Right renal pelvis (tissue), 4 donors: ENCODE data around the gene TMC3. TPM values are rescaled to one million over a fixed set of nuclear protein-coding genes. Genes with fewer than 3 reads are reported as not detected.

Experiments used
- DNase-seq, 4 donors: peaks; one replicate each; pipeline ENCODE4 v3.0.0-alpha.2; 2013; ENCODE audit warnings: low read depth in 4 of 4, low spot score in 3 of 4, missing footprints in 1 of 4
- polyA plus RNA-seq, 4 donors: library from polyadenylated mRNA; unstranded; fragments of 120-200 nt; gene quantifications; one replicate each; pipeline ENCODE4 v1.2.1, GENCODE V29; 2013; ENCODE audit not compliant: insufficient read length in 4 of 4

TMC3 gene
- polyA plus RNA-seq, 4 donors: 0.10 to 0.20 (median 0.13) TPM

DNA sequence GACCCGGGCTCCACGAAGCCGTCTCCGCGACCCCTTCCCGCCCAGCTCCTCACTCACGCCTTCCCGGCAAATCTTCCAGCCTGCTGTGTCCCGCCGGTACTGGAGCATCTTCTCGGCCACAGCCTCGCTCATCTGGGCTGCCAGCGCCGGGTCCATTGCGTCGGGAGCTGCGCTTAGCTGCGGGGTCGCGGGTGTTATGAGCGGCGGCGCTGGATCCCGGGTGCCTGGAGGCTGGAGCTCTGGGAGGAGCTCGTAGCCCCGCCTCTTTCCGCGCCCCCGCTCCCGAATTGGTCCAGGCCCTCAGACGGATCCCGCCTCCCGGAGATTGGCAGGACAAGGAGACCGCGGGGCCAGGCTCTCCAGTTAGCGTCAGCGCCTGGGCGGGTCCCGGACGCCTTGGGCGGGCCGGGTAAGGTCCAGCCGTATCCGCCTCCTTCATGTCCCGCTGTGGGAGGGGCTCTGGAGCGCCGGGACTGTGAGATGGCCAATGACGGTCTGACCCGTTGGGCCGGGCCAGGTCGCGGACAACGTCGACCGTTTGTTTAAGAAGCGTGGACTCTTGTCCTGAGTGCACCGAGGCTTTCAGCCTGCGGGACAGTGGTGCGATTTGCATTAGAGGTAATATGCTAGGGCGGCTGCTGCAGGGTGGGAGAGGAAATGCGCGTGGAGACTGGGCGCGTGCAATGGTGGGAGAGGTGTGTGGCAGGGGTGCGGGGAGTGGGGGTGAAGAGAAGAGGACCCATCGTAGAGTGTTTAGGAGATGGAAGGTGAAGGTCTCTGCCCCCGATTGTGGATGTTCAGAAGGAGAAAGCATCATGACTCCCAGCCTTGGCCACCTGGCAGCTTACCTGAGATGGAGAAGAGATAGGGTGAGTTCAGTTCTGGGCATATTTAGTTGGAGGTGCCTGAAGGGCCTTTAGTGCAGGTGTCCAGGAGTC lies 49.8 kb downstream of the TMC3 start, which contains the start of gene STARD5:
TSS of gene STARD5 (minus strand) at position 198 of the 938 bp plus-strand sequence. CDS start at position 156, 42 bp downstream.
- DNase-seq: peak; percentile 89 to 97 (median 94)

DNA sequence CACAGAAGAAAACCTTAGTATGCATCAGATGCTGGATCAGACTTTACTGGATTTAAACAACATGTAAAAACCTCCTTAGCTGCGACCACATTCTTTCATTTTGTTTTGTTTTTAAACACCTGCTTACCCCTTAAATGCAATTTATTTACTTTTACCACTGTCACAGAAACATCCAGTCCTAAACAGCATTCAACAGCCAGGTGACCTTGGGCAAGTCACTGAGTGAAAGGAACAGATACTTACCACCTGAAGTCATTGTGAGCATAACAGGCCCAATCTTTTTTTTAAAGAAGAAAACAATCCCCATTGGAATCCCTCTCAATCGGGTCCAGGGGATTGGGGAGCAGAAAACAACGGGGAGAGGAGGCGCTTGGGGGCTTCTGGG lies 50.5 kb downstream of the TMC3 start:
- no peak for DNase-seq

DNA sequence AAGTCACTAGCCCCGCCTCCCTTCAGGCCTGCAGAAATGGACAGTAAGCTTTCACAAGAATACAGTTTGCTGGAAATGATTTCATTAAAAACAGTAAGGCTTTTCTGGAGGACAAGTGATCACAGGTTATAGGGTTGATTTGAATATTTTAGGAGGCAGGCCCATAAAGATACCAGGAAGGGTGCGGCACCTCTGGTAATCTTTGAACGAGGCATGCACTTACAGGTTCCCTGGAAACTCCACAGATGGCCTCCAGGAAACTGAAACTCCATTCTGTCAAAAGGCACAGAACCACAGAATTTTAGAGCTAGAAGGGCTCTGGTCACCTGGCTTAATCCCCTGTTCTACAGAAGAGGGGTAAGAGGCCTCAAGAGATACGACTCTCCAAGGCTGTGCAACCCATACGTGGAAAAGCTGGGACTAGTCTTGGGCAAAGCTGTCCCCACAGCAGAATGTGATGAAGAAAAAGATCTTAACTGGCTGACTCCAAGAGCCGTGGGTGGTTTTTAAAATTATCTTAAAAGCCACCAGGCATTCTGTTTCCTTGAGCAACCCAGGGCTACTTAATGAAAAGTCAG lies 51.2 kb downstream of the TMC3 start:
- DNase-seq: no peak

DNA sequence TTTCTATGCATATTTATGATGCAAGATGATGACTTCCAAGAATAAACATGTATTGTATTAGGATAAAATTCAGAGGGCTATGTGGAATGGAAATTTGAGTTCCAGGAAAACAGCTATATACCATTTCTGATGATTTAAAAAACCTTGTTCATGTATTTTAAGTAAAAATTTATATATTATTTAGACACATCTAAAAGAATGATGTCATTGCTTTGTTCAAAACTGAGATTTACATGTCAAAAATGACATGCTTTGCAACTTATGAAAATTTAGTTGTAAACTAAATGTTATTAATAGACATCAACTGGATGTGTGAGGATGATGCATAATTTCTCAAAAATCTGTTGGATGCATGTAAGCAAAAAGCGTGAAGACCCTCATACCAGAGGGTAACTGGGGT lies 52.3 kb downstream of the TMC3 start:
- no peak for DNase-seq

DNA sequence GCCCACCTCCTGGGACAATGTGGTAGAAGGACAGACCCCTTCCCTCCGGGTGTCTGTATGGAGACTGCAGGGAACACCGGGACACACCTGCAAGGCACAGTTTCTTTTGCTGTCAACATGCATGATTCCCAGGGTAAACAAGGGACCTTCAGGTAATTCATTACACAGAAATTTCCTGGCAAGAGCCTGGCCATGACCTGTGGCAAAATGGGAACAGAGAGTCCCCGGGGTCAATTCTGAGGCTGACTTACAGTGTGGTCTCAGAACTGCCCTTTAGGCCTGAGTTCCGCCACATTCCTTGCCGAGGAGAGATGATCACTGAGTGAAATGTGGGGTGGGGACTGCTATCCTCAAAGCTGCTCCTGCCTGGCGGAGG lies 56.4 kb downstream of the TMC3 start:
- no peak for DNase-seq

DNA sequence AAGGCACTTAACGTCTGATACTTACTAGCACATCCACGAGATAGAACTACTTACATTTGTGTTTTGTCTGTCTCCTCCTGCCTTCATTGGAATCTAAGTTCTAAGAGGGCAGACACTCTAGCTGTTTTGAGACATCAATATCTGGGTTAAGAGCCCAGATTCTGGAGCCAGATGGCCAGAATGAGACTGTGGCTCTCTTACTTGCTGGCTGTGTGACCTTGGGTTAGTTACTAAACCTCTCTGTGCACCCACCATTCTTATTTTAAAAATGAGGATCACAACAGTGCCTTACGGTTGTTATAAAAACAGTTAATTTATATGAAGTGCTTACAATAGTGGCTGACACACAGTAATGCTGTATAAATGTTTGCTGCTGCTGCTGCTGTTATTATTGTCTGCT lies 57.7 kb downstream of the TMC3 start:
- no peak for DNase-seq

DNA sequence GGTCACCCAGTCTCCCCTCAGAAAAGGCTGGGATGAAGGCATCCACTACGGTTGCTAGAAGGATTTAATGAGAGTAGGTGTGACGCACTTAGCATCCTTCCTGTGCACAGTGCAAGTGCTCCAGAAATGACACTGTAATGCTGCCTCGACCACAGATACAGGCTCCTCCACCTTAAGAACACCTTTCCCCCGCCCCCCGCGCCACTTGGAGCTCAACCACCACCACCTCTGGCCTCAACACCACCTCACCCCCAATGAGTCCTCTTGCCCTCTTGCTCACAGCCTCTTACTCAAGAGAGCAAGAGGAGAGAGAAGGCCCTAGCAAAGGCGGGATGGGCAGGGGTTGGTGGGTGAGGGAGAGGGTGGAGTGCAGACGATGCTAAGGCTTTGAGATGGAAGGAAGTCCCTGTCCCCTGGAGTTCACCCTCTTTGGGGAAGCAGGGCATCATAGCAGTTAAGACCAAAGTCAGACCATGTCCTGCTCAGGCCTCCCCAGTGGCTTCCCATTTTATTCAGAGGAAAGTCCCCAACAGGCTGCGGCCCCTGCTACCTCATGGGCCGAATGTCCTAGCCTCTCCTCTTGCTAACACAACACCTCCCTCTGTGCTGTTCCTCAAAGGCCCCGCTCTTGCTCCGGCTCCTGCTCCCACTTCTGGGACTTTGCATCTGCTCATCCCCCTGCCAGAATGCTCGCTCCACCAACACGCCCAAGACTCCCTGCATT lies 58.4 kb downstream of the TMC3 start:
- DNase-seq: no peak

DNA sequence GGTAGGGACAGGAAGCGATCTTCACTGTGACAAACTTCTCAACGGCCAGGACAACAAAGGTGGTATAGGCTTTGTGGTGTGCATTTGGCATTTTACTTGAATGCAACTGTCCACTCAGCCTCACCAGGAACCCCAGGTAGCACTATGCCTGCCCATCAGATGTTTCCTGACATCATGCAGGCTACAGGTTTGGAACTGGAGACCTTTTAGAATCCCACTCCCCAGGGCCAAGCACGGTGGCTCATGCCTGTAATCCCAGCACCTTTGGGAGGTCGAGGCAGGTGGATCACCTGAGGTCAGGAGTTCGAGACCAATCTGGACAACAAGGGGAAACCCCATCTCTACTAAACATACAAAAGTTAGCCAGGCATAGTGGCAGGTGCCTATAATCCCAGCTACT lies 59.6 kb downstream of the TMC3 start:
- no peak for DNase-seq

DNA sequence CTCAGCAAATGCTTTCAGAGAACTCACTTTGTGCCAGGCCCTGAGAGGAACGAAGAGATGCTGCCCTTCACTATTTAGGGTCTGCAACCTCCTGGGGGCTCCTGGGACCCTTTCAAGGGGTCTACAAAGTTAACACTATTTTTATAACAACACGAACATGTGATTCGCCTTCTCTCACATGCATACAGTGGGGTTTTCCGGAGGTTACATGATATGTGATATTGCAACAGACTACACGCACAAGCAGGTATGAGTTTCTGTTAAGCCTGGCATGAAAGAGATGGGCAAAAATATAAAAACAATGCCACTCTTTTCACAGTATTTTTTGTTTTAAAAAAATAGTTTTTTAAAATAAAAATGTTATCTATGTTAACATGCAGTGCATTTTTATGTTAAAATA lies 60.3 kb downstream of the TMC3 start:
- DNase-seq: no peak

DNA sequence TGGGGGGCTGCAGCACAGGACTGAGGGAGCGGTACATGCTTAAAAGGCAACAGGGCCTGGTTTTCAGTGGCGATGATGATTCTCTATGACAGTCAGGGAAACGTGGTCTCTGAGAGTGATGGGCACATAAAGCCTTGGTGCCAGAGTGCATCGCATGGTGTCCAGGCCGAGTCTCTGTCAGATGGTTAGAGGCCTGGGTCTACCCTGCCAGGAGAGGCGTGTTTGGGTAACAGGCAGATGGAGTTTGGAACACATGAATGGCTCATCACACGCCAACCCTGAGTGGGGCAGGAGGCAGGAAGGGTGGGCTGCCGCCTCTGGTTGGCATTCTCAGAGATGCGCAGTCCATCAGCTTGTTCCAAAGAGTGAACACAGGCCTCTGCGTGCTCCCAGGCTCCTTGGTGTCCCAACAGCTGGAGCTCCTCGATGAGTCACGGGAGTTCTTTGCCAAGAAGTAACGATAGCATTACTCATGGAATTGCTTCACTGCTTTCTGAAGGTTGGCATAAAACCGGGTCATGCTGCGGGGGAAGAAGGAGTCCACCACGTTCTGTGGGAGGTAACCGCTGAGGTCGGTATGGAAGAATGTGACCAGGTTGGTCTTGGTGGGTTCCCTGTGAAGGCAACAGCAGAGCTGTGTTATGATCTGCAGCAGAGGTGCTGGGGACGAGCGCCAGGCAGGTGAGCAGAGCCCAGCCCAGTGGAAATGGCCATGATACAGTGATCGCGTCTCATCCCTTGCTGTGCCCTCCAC lies 61.0 kb downstream of the TMC3 start:
- DNase-seq: no peak

DNA sequence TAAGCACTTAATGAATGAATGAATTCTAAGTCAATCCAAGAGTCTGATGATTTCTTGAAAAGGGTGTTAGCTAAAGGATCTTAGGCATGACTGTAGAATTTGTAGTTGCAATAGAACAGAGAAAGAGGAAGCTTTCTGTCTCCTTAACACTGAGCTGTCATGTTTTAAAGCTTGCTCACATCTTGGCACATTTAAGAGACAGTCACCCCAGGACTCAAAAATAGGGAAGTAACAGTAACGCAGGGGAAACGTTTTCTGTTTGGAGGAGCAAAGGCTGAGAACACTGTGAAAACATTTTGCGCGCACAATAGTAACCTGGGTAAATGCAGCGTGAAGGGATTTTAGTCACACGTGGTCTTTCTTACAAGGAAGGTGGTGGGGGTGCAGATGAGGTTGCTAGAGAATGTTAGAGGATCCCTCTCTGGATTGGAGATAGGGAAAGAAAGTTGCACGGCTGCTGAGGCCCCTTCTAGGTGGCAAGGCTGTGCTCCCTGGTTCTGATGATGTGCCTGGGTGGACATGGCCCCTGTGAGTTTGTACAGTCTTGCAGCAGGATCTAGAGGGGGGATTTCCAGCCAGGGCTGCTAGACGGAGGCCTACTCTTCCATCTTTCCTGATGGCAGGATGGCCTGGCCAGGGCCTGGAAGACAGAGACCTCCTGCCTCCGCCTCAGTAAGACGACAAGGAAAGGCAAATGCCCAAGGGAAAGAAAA lies 62.1 kb downstream of the TMC3 start:
- DNase-seq: no peak

DNA sequence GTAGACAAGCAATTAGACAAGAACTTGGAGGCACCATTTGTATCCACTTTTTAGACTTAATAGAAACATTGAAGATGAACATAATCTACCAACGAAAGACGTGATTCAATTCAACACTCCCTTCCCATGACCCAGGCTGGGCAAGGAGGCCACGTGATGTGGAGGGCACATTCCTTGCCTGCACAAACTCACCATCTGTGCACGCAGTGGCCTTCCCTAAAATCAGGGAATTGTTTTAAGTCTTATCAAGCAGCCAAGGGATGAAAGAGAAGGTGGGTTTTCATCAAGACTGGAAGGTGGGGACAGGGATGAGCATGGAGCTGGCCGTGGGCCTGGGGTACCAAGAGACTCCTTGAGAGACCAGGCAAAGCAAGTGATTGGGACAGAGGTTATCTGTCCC lies 63.5 kb downstream of the TMC3 start:
- no peak for DNase-seq

DNA sequence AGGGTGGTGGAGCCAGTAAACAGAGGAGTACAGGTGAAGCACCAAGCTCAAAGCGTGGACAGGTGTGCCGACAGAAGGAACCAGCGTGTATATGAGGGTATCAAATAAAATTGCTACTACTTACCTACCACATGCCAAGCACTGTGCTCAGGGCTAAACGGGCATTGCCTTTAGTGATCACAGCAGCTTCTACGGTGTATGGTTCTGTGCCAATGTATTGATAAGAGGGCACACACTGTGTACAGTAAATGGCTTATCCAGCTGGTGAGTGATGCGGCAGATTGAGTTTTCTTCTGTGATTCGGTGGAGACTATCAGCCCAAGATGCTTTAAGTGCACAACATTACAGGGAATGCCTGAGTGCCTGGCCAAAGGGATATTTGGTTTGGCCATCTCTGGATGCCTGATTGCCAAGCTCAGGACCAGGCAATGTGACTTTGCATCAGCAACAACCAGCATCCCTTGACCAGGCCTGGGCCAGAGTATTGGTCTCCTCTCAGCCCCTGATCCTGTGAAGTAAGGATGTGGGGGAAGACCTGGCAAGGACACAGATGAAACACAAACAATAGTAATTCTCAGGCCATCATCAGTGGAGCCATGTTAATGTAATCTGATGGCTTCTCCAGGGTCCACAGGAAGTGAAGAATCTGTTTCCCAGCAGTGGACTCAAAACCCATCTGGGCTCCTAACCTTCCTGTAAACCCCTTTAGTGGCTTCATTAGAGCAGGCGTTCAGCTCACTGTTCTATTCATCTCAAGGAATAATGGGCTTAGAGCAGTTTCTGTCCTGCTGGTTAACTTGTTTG lies 64.2 kb downstream of the TMC3 start:
- no peak for DNase-seq

DNA sequence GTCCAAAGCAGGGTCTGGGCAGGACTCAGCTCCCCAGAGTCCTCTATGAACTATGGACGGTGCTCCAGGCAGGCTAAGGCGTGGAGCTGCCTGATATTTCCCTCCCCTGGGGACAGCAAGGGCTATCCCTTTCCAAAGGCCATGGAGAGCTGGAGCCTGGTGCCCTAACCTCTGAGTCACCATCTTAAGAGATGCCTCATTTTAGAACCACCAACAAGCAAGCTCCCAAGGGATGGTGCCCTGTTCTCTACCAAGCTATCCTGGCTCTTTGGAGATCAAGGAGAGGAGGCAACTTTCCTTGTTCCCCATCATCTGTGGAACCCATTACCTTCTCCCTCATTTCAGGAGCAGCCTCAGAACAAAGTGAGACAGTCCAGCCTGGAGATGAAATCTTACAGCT lies 65.8 kb downstream of the TMC3 start:
- no peak for DNase-seq

DNA sequence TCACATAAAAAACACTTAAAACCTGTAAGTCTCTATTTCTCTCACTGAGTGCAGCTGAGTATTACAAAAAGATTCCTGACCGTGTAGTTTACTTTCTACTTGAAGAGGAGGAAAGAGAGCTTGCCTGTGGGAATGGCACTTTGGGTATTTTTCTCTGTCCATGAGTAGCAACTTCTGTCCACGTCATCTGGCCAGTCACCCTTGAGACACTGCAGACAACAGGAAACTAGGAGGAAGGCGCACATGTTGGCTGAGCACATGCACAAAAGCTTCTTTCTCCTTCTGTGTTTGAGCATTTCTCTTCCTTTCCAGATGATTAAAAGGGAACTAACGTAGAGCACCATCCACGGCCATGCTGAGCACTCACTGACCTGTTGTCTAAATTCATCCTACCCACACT lies 69.8 kb downstream of the TMC3 start:
- DNase-seq: no peak

DNA sequence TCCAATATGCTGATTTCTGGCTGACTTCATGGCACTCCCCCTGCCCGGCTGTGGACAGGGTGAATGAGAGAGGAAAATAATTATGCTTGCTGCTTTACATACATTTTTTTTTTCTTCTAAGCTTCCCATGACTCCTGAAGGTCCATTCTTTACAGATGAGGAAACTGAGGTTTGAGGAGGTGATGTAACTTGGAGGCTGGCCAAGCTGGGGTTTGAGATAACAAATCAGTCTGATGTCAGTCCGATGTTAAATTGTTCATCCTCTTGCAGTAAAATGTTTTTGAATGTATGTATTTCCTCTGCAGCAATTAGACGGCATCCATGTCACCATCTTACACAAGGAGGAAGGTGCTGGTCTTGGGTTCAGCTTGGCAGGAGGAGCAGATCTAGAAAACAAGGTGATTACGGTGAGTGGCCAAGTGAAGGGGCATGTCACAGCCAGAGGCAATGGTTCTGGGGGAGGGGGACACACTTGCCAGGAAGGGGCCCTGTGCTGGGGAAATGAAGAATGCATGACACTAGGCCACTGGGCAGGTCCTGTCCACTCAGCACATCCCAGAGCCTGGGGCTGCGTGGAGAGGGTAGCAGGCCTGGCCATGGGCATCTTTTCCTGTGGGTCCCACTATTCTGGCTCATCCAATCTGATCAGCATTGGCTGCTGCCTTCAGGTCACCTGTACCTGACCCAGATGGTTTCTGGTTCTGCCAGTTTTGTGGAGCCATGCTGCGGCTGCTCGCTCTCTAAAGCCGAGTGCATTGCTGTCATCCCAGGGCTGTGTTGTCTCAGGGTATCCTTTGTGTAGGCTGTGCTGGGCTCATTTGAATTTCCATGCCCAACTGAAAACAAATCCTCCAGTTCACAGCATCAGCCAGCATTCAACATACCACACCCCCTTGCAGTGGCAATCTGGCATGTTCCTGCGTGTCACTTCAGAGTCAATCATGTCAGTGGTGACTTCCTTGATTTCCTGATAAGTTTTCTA lies 70.5 kb downstream of the TMC3 start:
- DNase-seq: no peak

DNA sequence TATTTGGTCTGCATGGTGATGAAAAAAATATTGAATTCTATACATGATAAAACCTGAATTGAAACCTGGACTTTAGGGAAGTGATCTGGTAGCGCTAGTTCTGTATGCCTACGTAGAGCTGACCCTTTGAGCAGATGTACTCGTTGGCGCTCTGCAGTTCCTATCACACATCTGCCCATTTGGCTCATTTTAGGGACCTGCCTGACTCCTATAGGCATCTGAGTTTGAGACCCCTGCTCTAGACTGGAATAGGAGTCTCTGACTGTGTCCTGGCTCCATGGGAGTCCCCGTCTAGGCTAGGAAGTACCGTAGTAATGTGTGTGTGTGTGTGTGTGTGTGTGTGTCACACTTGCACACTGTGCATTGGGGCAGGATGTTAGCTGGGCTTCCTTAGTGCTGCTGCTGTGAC lies 71.3 kb downstream of the TMC3 start:
- DNase-seq: no peak

DNA sequence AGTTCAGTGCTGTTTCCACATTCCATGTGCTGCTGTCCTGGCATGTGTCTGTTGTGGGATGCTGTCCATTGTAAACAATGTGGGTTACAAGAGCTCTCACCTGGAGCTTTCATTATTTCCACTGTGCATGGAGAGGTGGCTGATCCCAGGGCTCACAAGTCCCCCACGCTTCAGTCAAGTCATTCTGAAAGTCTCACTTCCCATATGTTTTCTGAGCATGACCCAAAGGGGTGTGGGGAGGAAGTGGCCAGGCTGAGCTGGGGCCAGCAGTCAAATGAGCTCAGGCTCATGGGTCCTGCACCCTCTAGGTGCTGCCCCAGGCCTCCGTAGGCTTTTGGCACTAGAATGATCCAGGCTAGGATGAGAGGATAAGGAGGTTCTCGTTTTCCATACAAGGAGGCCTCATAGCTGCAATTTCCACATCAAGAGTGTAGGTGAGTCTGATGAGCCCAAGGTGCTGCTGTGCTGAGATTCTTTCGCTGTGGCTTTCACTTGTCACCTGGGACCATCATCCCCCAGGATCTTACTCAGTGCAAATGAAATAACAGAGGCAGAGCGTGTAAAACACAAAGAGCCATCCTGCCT lies 72.1 kb downstream of the TMC3 start:
- no peak for DNase-seq
